Measurements from ENCODE around the gene LIPK.

Gene LIPK, protein sequence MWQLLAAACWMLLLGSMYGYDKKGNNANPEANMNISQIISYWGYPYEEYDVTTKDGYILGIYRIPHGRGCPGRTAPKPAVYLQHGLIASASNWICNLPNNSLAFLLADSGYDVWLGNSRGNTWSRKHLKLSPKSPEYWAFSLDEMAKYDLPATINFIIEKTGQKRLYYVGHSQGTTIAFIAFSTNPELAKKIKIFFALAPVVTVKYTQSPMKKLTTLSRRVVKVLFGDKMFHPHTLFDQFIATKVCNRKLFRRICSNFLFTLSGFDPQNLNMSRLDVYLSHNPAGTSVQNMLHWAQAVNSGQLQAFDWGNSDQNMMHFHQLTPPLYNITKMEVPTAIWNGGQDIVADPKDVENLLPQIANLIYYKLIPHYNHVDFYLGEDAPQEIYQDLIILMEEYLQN

GRCh38 chr10:88705958-88706357 lies at the start of gene LIPK:
Gene LIPK (plus strand): TSS chr10:88706249. CDS start chr10:88724544, 18,295 bp downstream.
- H3K27ac ChIP-seq: no peak within 1 kb of the TSS
- no peaks in the 10 kb centered on the region for H3K36me3 ChIP-seq
- TF ChIP-seq CTCF (IDR thresholded peaks at IDR 0.05): no peak
- H3K9me3 ChIP-seq: no peaks in the 10 kb centered on the region
- H3K4me1 ChIP-seq (ENCODE audit: control insufficient read depth in 1 of 2, insufficient read depth in 1 of 2, low read depth in 1 of 2, low read length in 1 of 2): no peaks in the 10 kb centered on the region
- H3K27me3 ChIP-seq: peaks cover 5% of the 10 kb centered on the region
- H3K4me3 ChIP-seq (ENCODE audit: low read depth in 1 of 2, low read length in 1 of 2): no peak within 1 kb of the TSS

DNA sequence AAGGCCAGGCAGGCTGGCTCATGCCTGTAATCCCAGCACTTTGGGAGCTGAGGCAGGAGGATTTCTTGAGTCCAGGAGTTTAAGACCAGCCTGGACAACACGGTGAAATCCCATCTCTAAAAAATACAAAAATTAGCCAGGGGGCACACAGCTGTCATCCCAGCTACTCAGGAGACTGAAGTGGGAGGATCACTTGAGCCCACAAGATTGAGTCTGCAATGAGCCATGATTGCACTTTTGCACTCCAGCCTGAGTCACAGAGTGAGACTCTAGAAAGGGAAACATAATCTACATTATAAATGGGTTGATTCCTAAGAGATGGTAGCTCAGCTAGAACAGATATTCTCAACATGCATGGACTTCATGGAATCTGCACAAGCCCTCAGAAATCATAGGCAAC lies 48.1 kb upstream of the LIPK start:
- Histone ChIP-seq H3K4me1 (ENCODE audit: control insufficient read depth in 1 of 2, insufficient read depth in 1 of 2, low read depth in 1 of 2, low read length in 1 of 2) (no peaks in the 10 kb centered on the region), H3K36me3 (no peaks in the 10 kb centered on the region), H3K4me3 (ENCODE audit: low read depth in 1 of 2, low read length in 1 of 2) (no peak overlapping the region), H3K27ac (no peak overlapping the region), H3K9me3 (no peaks in the 10 kb centered on the region), H3K27me3 (no peaks in the 10 kb centered on the region)
- no peak for TF ChIP-seq CTCF (IDR thresholded peaks at IDR 0.05)

DNA sequence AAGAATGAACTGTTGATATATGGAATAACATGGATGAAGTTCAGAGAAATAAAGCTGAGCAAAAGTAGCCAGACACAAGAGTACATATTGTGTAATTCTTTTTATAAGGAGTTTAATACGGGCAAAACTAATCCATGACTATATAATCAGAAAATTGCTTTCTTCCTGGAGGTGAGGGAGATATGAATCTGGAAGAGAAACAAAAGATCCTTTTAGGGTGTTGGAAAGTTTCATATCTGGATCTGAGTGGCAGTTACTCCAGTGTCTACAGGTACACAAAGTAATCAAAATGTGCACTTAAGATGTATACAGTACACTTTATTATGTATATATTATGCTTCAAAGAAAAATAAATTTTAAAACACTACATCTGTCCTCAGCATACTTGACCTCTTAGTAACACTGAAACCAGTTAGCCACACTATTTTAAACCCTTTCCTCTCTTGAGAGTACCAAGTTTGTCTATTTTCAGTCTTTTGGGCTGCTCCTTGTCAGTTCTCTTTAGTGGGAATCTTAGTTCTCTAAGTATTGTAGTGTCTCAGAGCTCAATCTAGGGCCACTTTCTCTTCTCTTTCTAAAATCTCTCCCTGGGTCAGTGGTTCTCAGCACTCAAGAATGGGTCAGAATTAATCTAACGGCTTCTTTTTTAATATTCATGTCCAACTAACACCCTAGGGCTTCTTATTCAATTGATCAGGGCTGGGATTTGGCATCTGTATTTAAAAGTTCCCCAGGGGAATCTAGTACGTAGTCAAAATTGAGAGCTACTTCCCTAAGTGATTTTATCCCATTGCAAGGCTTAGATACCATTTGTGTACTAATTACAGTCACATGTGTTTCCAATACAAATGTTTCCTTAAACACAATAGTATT lies 46.1 kb upstream of the LIPK start:
- no peaks in the 10 kb centered on the region for H3K36me3 ChIP-seq
- no peaks in the 10 kb centered on the region for H3K9me3 ChIP-seq
- no peaks in the 10 kb centered on the region for H3K27me3 ChIP-seq
- no peak for TF ChIP-seq CTCF (IDR thresholded peaks at IDR 0.05)
- H3K4me3 ChIP-seq (ENCODE audit: low read depth in 1 of 2, low read length in 1 of 2): no peak overlapping the region
- no peaks in the 10 kb centered on the region for H3K4me1 ChIP-seq (ENCODE audit: control insufficient read depth in 1 of 2, insufficient read depth in 1 of 2, low read depth in 1 of 2, low read length in 1 of 2)
- H3K27ac ChIP-seq: no peak overlapping the region

- H3K27ac ChIP-seq: no peak overlapping the region
- no peaks in the 10 kb centered on the region for H3K4me1 ChIP-seq (ENCODE audit: control insufficient read depth in 1 of 2, insufficient read depth in 1 of 2, low read depth in 1 of 2, low read length in 1 of 2)
- H3K36me3 ChIP-seq: no peaks in the 10 kb centered on the region
- H3K9me3 ChIP-seq: no peaks in the 10 kb centered on the region
- no peak overlapping the region for H3K4me3 ChIP-seq (ENCODE audit: low read depth in 1 of 2, low read length in 1 of 2)
- H3K27me3 ChIP-seq: no peaks in the 10 kb centered on the region
- no peak for TF ChIP-seq CTCF (IDR thresholded peaks at IDR 0.05)
These were observed 45.5 kb upstream of the LIPK start for GRCh38 chr10:88660598-88660884.

DNA sequence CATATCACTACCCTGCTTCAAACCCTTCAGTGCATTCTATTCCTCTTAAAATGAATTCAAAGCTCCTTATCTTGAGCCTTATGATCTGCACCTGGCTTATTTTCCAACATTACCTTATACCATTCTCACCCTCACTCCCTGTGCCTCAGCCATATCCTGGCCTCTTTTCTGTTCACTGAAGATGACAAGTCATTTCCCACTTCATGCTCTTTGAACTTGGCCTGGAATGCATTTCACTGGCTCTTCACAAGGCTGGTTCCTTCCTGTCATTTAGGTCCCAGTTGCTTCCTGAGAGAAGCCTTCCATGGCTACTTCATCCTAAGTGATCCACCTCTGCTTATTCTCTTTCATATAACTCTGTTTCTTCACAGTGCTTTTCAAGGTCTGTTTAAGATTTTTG lies 45.0 kb upstream of the LIPK start:
- no peaks in the 10 kb centered on the region for H3K36me3 ChIP-seq
- TF ChIP-seq CTCF (IDR thresholded peaks at IDR 0.05): no peak
- no peaks in the 10 kb centered on the region for H3K4me1 ChIP-seq (ENCODE audit: control insufficient read depth in 1 of 2, insufficient read depth in 1 of 2, low read depth in 1 of 2, low read length in 1 of 2)
- H3K27ac ChIP-seq: no peak overlapping the region
- H3K9me3 ChIP-seq: no peaks in the 10 kb centered on the region
- H3K27me3 ChIP-seq: no peaks in the 10 kb centered on the region
- no peak overlapping the region for H3K4me3 ChIP-seq (ENCODE audit: low read depth in 1 of 2, low read length in 1 of 2)

Data from neutrophil (primary cell).